GM23338 (cell line): ENCODE measurements around the gene OSBPL3. TPM values are rescaled to one million over a fixed set of nuclear protein-coding genes. Genes with fewer than 3 reads are reported as not detected.

ENCODE experiments used
- ATAC-seq: fragments of 200-7000 bp; cut with Tn5 transposase; 3 replicates; pipeline ENCODE4 v1.9.1; 2020
- DNase-seq: peaks from one replicate; pipeline ENCODE4 v3.0.0-alpha.2; 2015; ENCODE audit warnings: low spot score
- H2AFZ ChIP-seq: fragments of 200-600 bp; sonication (generic); 2 replicates; pipeline ENCODE4 v1.8.0; 2016; ENCODE audit warnings: antibody characterized with exemption, mild to moderate bottlenecking, moderate library complexity
- H3F3A ChIP-seq: fragments of 200-600 bp; sonication (generic); replicated peaks from 2 replicates; pipeline ENCODE4 v1.8.0; 2017; ENCODE audit warnings: antibody characterized with exemption, mixed run types, low read depth
- H3K27ac ChIP-seq: fragments of 200-600 bp; sonication (generic); 2 replicates; pipeline ENCODE4 v1.6.1; 2016; ENCODE audit warnings: low read depth
- H3K27me3 ChIP-seq: fragments of 200-600 bp; sonication (generic); 2 replicates; pipeline ENCODE4 v1.8.0; 2016; ENCODE audit warnings: mild to moderate bottlenecking, mixed run types, moderate library complexity; ENCODE audit not compliant: insufficient read depth
- H3K36me3 ChIP-seq: fragments of 200-600 bp; sonication (generic); 2 replicates; pipeline ENCODE4 v1.8.0; 2016; ENCODE audit warnings: mild to moderate bottlenecking; ENCODE audit not compliant: insufficient read depth
- H3K4me1 ChIP-seq: fragments of 200-600 bp; sonication (generic); 2 replicates; pipeline ENCODE4 v1.8.0; 2016; ENCODE audit warnings: mild to moderate bottlenecking, moderate library complexity; ENCODE audit not compliant: insufficient read depth
- H3K4me2 ChIP-seq: fragments of 200-600 bp; sonication (generic); 2 replicates; pipeline ENCODE4 v1.7.1; 2017; ENCODE audit warnings: mixed run types
- H3K4me3 ChIP-seq: fragments of 200-600 bp; sonication (generic); 2 replicates; pipeline ENCODE4 v1.6.1; 2016; ENCODE audit warnings: mixed run types
- H3K79me2 ChIP-seq: fragments of 200-600 bp; sonication (generic); replicated peaks from 2 replicates; pipeline ENCODE4 v1.8.0; 2017; ENCODE audit warnings: mild to moderate bottlenecking; ENCODE audit not compliant: insufficient read depth
- H3K9me2 ChIP-seq: fragments of 200-600 bp; sonication (generic); 2 replicates; pipeline ENCODE4 v1.8.0; 2017; ENCODE audit not compliant: insufficient read depth
- H4K20me1 ChIP-seq: fragments of 200-600 bp; sonication (generic); replicated peaks from 2 replicates; pipeline ENCODE4 v1.8.0; 2017; ENCODE audit warnings: mild to moderate bottlenecking; ENCODE audit not compliant: insufficient read depth
- H3K27ac Mint-ChIP-seq: 2 replicates; pipeline ENCODE4 v1.8.0; 2020; ENCODE audit warnings: inconsistent platforms, mild to moderate bottlenecking, moderate library complexity, mixed read lengths
- H3K27me3 Mint-ChIP-seq: 3 replicates; pipeline ENCODE4 v1.8.0; 2022; ENCODE audit warnings: low read depth, mild to moderate bottlenecking, moderate library complexity, mixed read lengths, inconsistent platforms; ENCODE audit not compliant: insufficient read depth, poor library complexity
- H3K36me3 Mint-ChIP-seq: 3 replicates; pipeline ENCODE4 v1.8.0; 2021; ENCODE audit warnings: low read depth, mild to moderate bottlenecking, inconsistent platforms, moderate library complexity, mixed read lengths
- H3K4me1 Mint-ChIP-seq: 3 replicates; pipeline ENCODE4 v1.8.0; 2020; ENCODE audit warnings: mild to moderate bottlenecking, inconsistent platforms, mixed read lengths
- H3K4me3 Mint-ChIP-seq: 3 replicates; pipeline ENCODE4 v1.8.0; 2021; ENCODE audit warnings: moderate library complexity, mild to moderate bottlenecking, inconsistent platforms, mixed read lengths
- H3K9me3 Mint-ChIP-seq: 3 replicates; pipeline ENCODE4 v1.8.0; 2020; ENCODE audit warnings: moderate library complexity, mild to moderate bottlenecking, inconsistent platforms, mixed read lengths
- CTCF ChIP-seq, 2 experiments: fragments of 200-600 bp in 1 of 2; sonication (generic) in 1 of 2; conservative IDR thresholded peaks; 2 replicates each; pipeline versions ENCODE4 v1.5.1 to v1.6.1; 2016 to 2017; ENCODE audit warnings: antibody characterized with exemption in 2 of 2, low read depth in 2 of 2, mild to moderate bottlenecking in 2 of 2, moderate library complexity in 1 of 2
- EZH2 ChIP-seq: fragments of 200-600 bp; sonication (generic); IDR thresholded peaks from one replicate; pipeline ENCODE4 v1.8.0; 2017; ENCODE audit warnings: antibody characterized with exemption, mild to moderate bottlenecking, low read depth; ENCODE audit not compliant: unreplicated experiment
- EZH2phosphoT487 ChIP-seq: fragments of 200-600 bp; sonication (generic); IDR thresholded peaks from one replicate; pipeline ENCODE4 v1.8.1; 2018; ENCODE audit warnings: antibody characterized with exemption; ENCODE audit not compliant: unreplicated experiment
- JUNB ChIP-seq: IDR thresholded peaks from one replicate; pipeline ENCODE4 v1.6.1; 2016; ENCODE audit warnings: antibody characterized with exemption; ENCODE audit not compliant: unreplicated experiment
- NANOG ChIP-seq: IDR thresholded peaks from 2 replicates; pipeline ENCODE4 v1.6.1; 2016; ENCODE audit warnings: antibody characterized with exemption, borderline replicate concordance
- POLR2AphosphoS5 ChIP-seq: IDR thresholded peaks from 2 replicates; pipeline ENCODE4 v1.6.1; 2016; ENCODE audit warnings: antibody characterized with exemption, low read depth
- REST ChIP-seq: IDR thresholded peaks from one replicate; pipeline ENCODE4 v1.6.1; 2018; ENCODE audit warnings: antibody characterized with exemption; ENCODE audit not compliant: unreplicated experiment
- ZNF114 ChIP-seq: fragments of 250-450 bp; sonication (Bioruptor Pico); IDR thresholded peaks from 2 replicates; pipeline ENCODE4 v1.5.0; 2020; ENCODE audit warnings: mild to moderate bottlenecking, moderate library complexity
- polyA plus RNA-seq: library from polyadenylated mRNA; unstranded; fragments of >200 nt; fragmentation: Nextera tagmentation; extraction: Ambion mirVana; gene quantifications from 2 replicates; pipeline ENCODE4 v1.2.1, GENCODE V29; 2016
- total RNA-seq: library from RNA; depleted of rRNA; stranded (reverse); fragments of >200 nt; shearing (Covaris generic); gene quantifications from 2 replicates; pipeline ENCODE4 v1.2.3, GENCODE V29; 2014

OSBPL3 gene
- total and polyA plus RNA-seq, 2 experiments from 2014 or later: 7.2 to 15.7 TPM

- no peak for ATAC-seq
- H3K4me2 ChIP-seq: no peak overlapping the region
Observed at GRCh38 chr7:24821045-24821753, 158.8 kb downstream of the OSBPL3 start.

GRCh38 chr7:24820730-24821044 lies 159.3 kb downstream of the OSBPL3 start:
- Histone ChIP-seq H3K27me3 (no peaks in the 10 kb centered on the region), H3K79me2 (no peaks in the 10 kb centered on the region), H3K4me2 (no peak overlapping the region), H3K9me2 (no peaks in the 10 kb centered on the region), H3K4me1 (no peaks in the 10 kb centered on the region), H2AFZ (no peak overlapping the region), H3K4me3 (no peak overlapping the region), H4K20me1 (no peaks in the 10 kb centered on the region), H3K27ac (no peak overlapping the region), H3K36me3 (no peaks in the 10 kb centered on the region), H3F3A (no peaks in the 10 kb centered on the region)
- Mint-ChIP-seq H3K36me3 (no peaks in the 10 kb centered on the region; the same call in 2 of the 3 replicates), H3K9me3 (no peaks in the 10 kb centered on the region; the same call in 2 of the 3 replicates), H3K4me3 (no peak overlapping the region), H3K4me1 (peaks cover 3% of the 10 kb centered on the region; the same call in 2 of the 3 replicates), H3K27ac (no peak overlapping the region), H3K27me3 (no peaks in the 10 kb centered on the region)
- peak; percentile 57 for ATAC-seq
- no peak for TF ChIP-seq REST
- no peak for TF ChIP-seq ZNF114 (CRISPR knock-in tag)
- no peak for TF ChIP-seq EZH2
- TF ChIP-seq EZH2phosphoT487: no peak
- no peak for TF ChIP-seq CTCF (conservative IDR thresholded peaks at IDR 0.05; ENCODE audit: low read depth in 2 of 2)
- no peak for TF ChIP-seq NANOG
- TF ChIP-seq JUNB: no peak
- DNase-seq: no peak

More at GRCh38 chr7:24821045-24821753, 158.8 kb downstream of the OSBPL3 start:
- Mint-ChIP-seq H3K4me1 (peaks cover 3% of the 10 kb centered on the region; the same call in 2 of the 3 replicates), H3K9me3 (no peaks in the 10 kb centered on the region; the same call in 2 of the 3 replicates), H3K36me3 (no peaks in the 10 kb centered on the region; the same call in 2 of the 3 replicates), H3K4me3 (no peak overlapping the region), H3K27ac (no peak overlapping the region), H3K27me3 (no peaks in the 10 kb centered on the region)
- no peaks in the 10 kb centered on the region for H3K27me3 ChIP-seq
- no peaks in the 10 kb centered on the region for H3K36me3 ChIP-seq
- H3K4me1 ChIP-seq: no peaks in the 10 kb centered on the region
- H3K79me2 ChIP-seq: no peaks in the 10 kb centered on the region
- no peaks in the 10 kb centered on the region for H3F3A ChIP-seq
- no peak overlapping the region for H3K27ac ChIP-seq
- TF ChIP-seq POLR2AphosphoS5 (no peak), CTCF (conservative IDR thresholded peaks at IDR 0.05; ENCODE audit: low read depth in 2 of 2) (no peak)
- no peak for DNase-seq
- no peak overlapping the region for H2AFZ ChIP-seq
- no peaks in the 10 kb centered on the region for H4K20me1 ChIP-seq
- no peak overlapping the region for H3K4me3 ChIP-seq
- no peaks in the 10 kb centered on the region for H3K9me2 ChIP-seq
